A673 (cell line): Measurements from ENCODE around the gene ARFGAP1.

Source experiments
- EZH2 ChIP-seq: fragments of 200-600 bp; sonication (generic); IDR thresholded peaks from 2 replicates; pipeline ENCODE4 v1.6.1; 2017; ENCODE audit warnings: borderline replicate concordance, low read depth, mild to moderate bottlenecking, mixed read lengths, antibody characterized with exemption, low read length; ENCODE audit not compliant: poor library complexity, severe bottlenecking
- TF ChIP-seq, protein P1 (sequence below): fragments of 300-800, 200-600 bp; sonication (generic); conservative IDR thresholded peaks from 2 replicates; pipeline ENCODE4 v1.5.1; 2017; ENCODE audit warnings: low read depth, mild to moderate bottlenecking, antibody characterized with exemption, low read length, moderate library complexity, mixed read lengths

DNA sequence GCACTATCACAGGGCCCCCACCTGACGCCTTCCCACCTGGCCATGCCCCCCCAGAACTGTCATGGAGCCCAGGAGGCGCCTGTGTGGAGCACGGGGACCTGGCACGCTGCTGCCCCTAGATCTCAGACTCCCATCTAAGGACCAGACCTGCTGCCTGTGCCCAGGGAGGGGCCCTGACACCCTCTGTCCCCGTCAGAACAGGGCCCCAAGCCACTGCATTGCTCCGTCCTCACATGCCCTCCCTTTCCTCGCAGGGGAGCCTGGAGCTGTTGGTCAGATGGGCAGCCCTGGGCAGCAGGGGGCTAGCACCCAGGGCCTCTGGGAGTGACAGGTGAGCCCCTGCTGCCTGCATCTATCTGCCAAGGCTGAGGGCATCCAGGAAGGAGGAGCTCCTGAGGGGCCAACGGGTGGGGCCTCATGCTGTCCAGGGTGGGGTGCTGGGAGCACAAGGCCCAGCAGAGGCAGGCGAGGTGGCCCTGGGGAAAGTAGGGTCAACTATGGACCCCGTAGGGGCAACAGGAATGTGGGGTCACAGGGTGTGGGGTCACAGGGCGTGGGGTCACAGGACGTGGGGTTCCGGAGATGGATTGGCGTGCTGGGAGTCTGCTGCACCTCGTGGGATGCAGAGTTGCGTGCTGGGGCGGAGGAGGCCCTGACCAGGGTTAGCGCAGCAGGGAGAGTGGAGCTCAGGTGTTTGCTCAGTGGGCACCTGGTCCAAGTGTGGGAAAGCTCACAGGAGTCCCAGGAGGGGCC is 56.9 kb downstream of the ARFGAP1 start:
- TF ChIP-seq, protein P1, sequence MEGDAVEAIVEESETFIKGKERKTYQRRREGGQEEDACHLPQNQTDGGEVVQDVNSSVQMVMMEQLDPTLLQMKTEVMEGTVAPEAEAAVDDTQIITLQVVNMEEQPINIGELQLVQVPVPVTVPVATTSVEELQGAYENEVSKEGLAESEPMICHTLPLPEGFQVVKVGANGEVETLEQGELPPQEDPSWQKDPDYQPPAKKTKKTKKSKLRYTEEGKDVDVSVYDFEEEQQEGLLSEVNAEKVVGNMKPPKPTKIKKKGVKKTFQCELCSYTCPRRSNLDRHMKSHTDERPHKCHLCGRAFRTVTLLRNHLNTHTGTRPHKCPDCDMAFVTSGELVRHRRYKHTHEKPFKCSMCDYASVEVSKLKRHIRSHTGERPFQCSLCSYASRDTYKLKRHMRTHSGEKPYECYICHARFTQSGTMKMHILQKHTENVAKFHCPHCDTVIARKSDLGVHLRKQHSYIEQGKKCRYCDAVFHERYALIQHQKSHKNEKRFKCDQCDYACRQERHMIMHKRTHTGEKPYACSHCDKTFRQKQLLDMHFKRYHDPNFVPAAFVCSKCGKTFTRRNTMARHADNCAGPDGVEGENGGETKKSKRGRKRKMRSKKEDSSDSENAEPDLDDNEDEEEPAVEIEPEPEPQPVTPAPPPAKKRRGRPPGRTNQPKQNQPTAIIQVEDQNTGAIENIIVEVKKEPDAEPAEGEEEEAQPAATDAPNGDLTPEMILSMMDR, result no peak
- TF ChIP-seq EZH2, result no peak
